ENCODE results near the gene GHITM.
"Not testable (repeated sequence)": the region's sequence is repeated elsewhere in the genome, so short reads cannot be mapped to it uniquely, and the experiment has no call there.

GRCh38 chr10:84171237-84171636, 31.9 kb downstream of the GHITM start:
- TF ChIP-seq CTCF, POLR2A (IDR thresholded peaks at IDR 0.05): not testable (repeated sequence)
